Panc1 (cell line): ENCODE results near the gene ARL6IP4. TPM values are rescaled to one million over a fixed set of nuclear protein-coding genes. Genes with fewer than 3 reads are reported as not detected.

Source experiments
- ATAC-seq: fragments of 200-7000 bp; cut with Tn5 transposase; 2 replicates; pipeline ENCODE4 v1.9.1; 2020; ENCODE audit warnings: mild to moderate bottlenecking, moderate library complexity
- BruUV-seq: library from RNA; stranded (reverse); fragments of 400-500 nt; replicated peaks from 2 replicates; lab custom pipeline; 2021; lab: Mats Ljungman, UMichigan
- CTCF ChIA-PET: fragments of 300-600 bp; sonication (Branson Sonifier 250); formaldehyde crosslinking; loops from one replicate; lab custom pipeline; 2022; ENCODE audit warnings: antibody characterized with exemption; lab: Charles Lee
- POLR2A ChIA-PET: fragments of 300-600 bp; sonication (Branson Sonifier 250); formaldehyde crosslinking; loops from one replicate; lab custom pipeline; 2022; ENCODE audit warnings: antibody characterized with exemption; lab: Charles Lee
- DNase-seq: peaks from one replicate; pipeline ENCODE4 v3.0.0-alpha.2; 2010; ENCODE audit warnings: low read depth, low spot score
- H3K27ac ChIP-seq: 2 replicates; pipeline ENCODE4 v1.5.1; 2011; ENCODE audit warnings: mild to moderate bottlenecking, low read length, inconsistent platforms
- H3K27me3 ChIP-seq: fragments of 200-500 bp; sonication (Bioruptor generic); 2 replicates; pipeline ENCODE4 v1.6.0; 2014; ENCODE audit warnings: low read length, inconsistent platforms; ENCODE audit not compliant: control insufficient read depth, insufficient read depth
- H3K36me3 ChIP-seq: fragments of 200-500 bp; sonication (Bioruptor generic); 2 replicates; pipeline ENCODE4 v1.5.1; 2014; ENCODE audit warnings: inconsistent platforms, mild to moderate bottlenecking, low read length, moderate library complexity; ENCODE audit not compliant: control insufficient read depth, insufficient read depth
- H3K4me1 ChIP-seq: 2 replicates; pipeline ENCODE4 v1.5.1; 2011; ENCODE audit warnings: inconsistent platforms, mild to moderate bottlenecking, low read length, moderate library complexity; ENCODE audit not compliant: control insufficient read depth, insufficient read depth
- H3K4me3 ChIP-seq, 2 experiments: 2 replicates each; pipeline ENCODE4 v1.5.1; 2011 to 2012; ENCODE audit warnings: low read depth in 2 of 2, low read length in 2 of 2, mild to moderate bottlenecking in 2 of 2, inconsistent platforms in 1 of 2, moderate library complexity in 1 of 2
- H3K9me3 ChIP-seq: fragments of 200-500 bp; sonication (Bioruptor generic); 2 replicates; pipeline ENCODE4 v1.5.1; 2014; ENCODE audit warnings: low read depth, mild to moderate bottlenecking, inconsistent platforms, low read length, moderate library complexity; ENCODE audit not compliant: control insufficient read depth, insufficient read depth
- CTCF ChIP-seq: fragments of 450-650 bp; IDR thresholded peaks from 2 replicates; pipeline ENCODE4 v1.5.1; 2017; ENCODE audit warnings: mild to moderate bottlenecking
- POLR2AphosphoS5 ChIP-seq: IDR thresholded peaks from 2 replicates; pipeline ENCODE4 v1.6.1; 2012; ENCODE audit warnings: mild to moderate bottlenecking, low read depth, low read length, moderate library complexity
- REST ChIP-seq, 2 experiments: IDR thresholded peaks; 2 replicates each; pipeline ENCODE4 v1.6.1; 2011 to 2012; ENCODE audit warnings: low read depth in 2 of 2, control low read depth in 1 of 2, low read length in 1 of 2, mild to moderate bottlenecking in 1 of 2, moderate library complexity in 1 of 2; ENCODE audit not compliant: insufficient read depth in 1 of 2
- SIN3A ChIP-seq: IDR thresholded peaks from 2 replicates; pipeline ENCODE4 v1.6.1; 2012; ENCODE audit warnings: low read depth, mild to moderate bottlenecking, low read length, moderate library complexity, borderline replicate concordance; ENCODE audit not compliant: insufficient read depth
- TCF7L2 ChIP-seq: IDR thresholded peaks from 2 replicates; pipeline ENCODE4 v1.6.1; 2011; ENCODE audit warnings: mild to moderate bottlenecking, low read depth, low read length, inconsistent platforms
- in situ Hi-C: cut with HindIII; loops from 2 replicates; pipeline ENCODE4 v1.10.0; 2016; ENCODE audit warnings: low sequenced_read_pairs, low pct_unique_long_range_greater_than_20kb
- intact Hi-C: fragments of 100-400 bp; cut with micrococcal nuclease; formaldehyde crosslinking; loops from one replicate; pipeline ENCODE4 v1.10.0; 2022; ENCODE audit not compliant: unreplicated experiment
- total RNA-seq: library from RNA; stranded (reverse); gene quantifications from one replicate; pipeline ENCODE4 v1.2.1, GENCODE V29; 2021; ENCODE audit not compliant: unreplicated experiment

ARL6IP4 gene
- total RNA-seq, 1 experiment from 2014 or later, result 184 TPM

- Histone ChIP-seq H3K9me3 (no peaks in the 10 kb centered on the region), H3K27me3 (no peaks in the 10 kb centered on the region), H3K4me3 (no peak overlapping the region), H3K36me3 (no peaks in the 10 kb centered on the region), H3K27ac (no peak overlapping the region), H3K4me1 (no peaks in the 10 kb centered on the region)
- ATAC-seq, result no peak
- intact Hi-C loops (no loop called here), in situ Hi-C loops (no loop called here)
- ChIA-PET POLR2A (no interaction called here), CTCF (no interaction called here)
- TF ChIP-seq POLR2AphosphoS5 (no peak), CTCF (no peak), SIN3A (no peak), REST (IDR thresholded peaks at IDR 0.05; ENCODE audit: insufficient read depth in 1 of 2, low read depth in 2 of 2, low read length in 1 of 2) (no peak), TCF7L2 (no peak)
- no peak for DNase-seq
- BruUV-seq, result no TSS peak
These were observed 24.7 kb downstream of the ARL6IP4 start for GRCh38 chr12:123005081-123005626.

GRCh38 chr12:123006977-123007376 lies 26.5 kb downstream of the ARL6IP4 start:
- Histone ChIP-seq H3K4me1 (no peaks in the 10 kb centered on the region), H3K9me3 (no peaks in the 10 kb centered on the region), H3K36me3 (no peaks in the 10 kb centered on the region), H3K27ac (no peak overlapping the region), H3K4me3 (no peak overlapping the region), H3K27me3 (no peaks in the 10 kb centered on the region)
- intact Hi-C loops (no loop called here), in situ Hi-C loops (no loop called here)
- ATAC-seq (no peak), DNase-seq (no peak)
- no TSS peak for BruUV-seq
- CTCF ChIA-PET, result no interaction called here
- POLR2A ChIA-PET, result no interaction called here
- TF ChIP-seq REST (IDR thresholded peaks at IDR 0.05; ENCODE audit: insufficient read depth in 1 of 2, low read depth in 2 of 2, low read length in 1 of 2), result no peak
- no peak for TF ChIP-seq SIN3A
